Spleen (tissue), 7 donors: ENCODE measurements around the gene PI4K2A.

Experiments used
- POLR2A ChIP-seq, 3 donors: fragments of 450-650 bp; IDR thresholded peaks; one replicate each; pipeline ENCODE4 v1.5.1; 2017; ENCODE audit warnings: antibody characterized with exemption in 3 of 3, mild to moderate bottlenecking in 1 of 3
- POLR2AphosphoS5 ChIP-seq, 3 donors: sonication (generic); formaldehyde crosslinking; IDR thresholded peaks; one replicate each; pipeline ENCODE4 v1.5.1; 2017; ENCODE audit warnings: antibody characterized with exemption in 3 of 3
- TF ChIP-seq, protein P1 (sequence below), 11 experiments: fragments of 200-600 bp in 7 of 11; fragments of 450-650 bp in 4 of 11; sonication (generic) in 4 of 11; IDR thresholded peaks in 8 of 11; conservative IDR thresholded peaks in 3 of 11; 1 replicate in 7 of 11; 2 replicates in 4 of 11; pipeline versions ENCODE4 v1.4.0 to v1.8.0; 2016 to 2021; ENCODE audit warnings: antibody characterized with exemption in 11 of 11, inconsistent platforms in 4 of 11, mild to moderate bottlenecking in 1 of 11
- donor health status: DM: no; HTN: no; CAD: no; lungs with moderate emphysema.
- donor health status: DM: no; HTN: no; CAD: no.
- donor health status: DM: no; HTN: no; CAD: no.

DNA sequence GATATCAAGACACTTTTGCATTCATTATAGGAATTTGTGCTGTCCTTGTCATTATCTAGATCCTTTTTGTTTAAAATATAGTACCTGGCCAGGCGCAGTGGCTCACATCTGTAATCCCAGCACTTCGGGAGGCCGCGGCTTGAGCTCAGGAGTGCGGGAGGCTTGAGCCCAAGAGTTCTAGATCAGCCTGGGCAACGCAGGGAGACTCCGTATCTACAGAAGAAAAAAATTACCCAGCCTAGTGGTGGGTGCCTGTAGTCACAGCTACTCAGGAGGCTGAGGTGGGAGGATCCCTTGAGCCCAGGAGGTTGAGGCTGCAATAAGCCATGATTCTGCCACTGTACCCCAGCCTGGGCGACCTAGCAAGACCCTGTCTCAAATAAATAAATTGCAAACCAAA is 6.5 kb upstream of the PI4K2A start:
- TF ChIP-seq, protein P1, sequence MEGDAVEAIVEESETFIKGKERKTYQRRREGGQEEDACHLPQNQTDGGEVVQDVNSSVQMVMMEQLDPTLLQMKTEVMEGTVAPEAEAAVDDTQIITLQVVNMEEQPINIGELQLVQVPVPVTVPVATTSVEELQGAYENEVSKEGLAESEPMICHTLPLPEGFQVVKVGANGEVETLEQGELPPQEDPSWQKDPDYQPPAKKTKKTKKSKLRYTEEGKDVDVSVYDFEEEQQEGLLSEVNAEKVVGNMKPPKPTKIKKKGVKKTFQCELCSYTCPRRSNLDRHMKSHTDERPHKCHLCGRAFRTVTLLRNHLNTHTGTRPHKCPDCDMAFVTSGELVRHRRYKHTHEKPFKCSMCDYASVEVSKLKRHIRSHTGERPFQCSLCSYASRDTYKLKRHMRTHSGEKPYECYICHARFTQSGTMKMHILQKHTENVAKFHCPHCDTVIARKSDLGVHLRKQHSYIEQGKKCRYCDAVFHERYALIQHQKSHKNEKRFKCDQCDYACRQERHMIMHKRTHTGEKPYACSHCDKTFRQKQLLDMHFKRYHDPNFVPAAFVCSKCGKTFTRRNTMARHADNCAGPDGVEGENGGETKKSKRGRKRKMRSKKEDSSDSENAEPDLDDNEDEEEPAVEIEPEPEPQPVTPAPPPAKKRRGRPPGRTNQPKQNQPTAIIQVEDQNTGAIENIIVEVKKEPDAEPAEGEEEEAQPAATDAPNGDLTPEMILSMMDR (IDR thresholded peaks at IDR 0.05 in 8 of 11, conservative IDR thresholded peaks at IDR 0.05 in 3 of 11), result peak in 1 of 11 experiments; percentile 19
- TF ChIP-seq POLR2A (IDR thresholded peaks at IDR 0.05) (no peak), POLR2AphosphoS5 (IDR thresholded peaks at IDR 0.05) (no peak)
